Measurements from ENCODE around the gene JAZF1.

Gene JAZF1

GRCh38 chr7:28110427-28111012 lies 70.1 kb downstream of the JAZF1 start:
- H3K4me3 ChIP-seq (ENCODE audit: low read length) = no peak overlapping the region
- DNase-seq (ENCODE audit: low read depth) = no peak
- no peak for TF ChIP-seq CTCF (conservative IDR thresholded peaks at IDR 0.05; ENCODE audit: low read length)

- no peak for TF ChIP-seq CTCF (conservative IDR thresholded peaks at IDR 0.05; ENCODE audit: low read length)
- DNase-seq (ENCODE audit: low read depth) = no peak
- no peak overlapping the region for H3K4me3 ChIP-seq (ENCODE audit: low read length)
Measured at GRCh38 chr7:28108747-28109146, 71.8 kb downstream of the JAZF1 start.

GRCh38 chr7:28107960-28108359 lies 72.6 kb downstream of the JAZF1 start:
- DNase-seq (ENCODE audit: low read depth) = no peak
- no peak for TF ChIP-seq CTCF (conservative IDR thresholded peaks at IDR 0.05; ENCODE audit: low read length)
- no peak overlapping the region for H3K4me3 ChIP-seq (ENCODE audit: low read length)

- H3K4me3 ChIP-seq (ENCODE audit: low read length) = no peak overlapping the region
- no peak for DNase-seq (ENCODE audit: low read depth)
- no peak for TF ChIP-seq CTCF (conservative IDR thresholded peaks at IDR 0.05; ENCODE audit: low read length)
Measured at GRCh38 chr7:28106321-28106829, 74.2 kb downstream of the JAZF1 start.

- TF ChIP-seq CTCF (conservative IDR thresholded peaks at IDR 0.05; ENCODE audit: low read length) = no peak
- H3K4me3 ChIP-seq (ENCODE audit: low read length) = no peak overlapping the region
- no peak for DNase-seq (ENCODE audit: low read depth)
Measured at GRCh38 chr7:28105234-28105633, 75.4 kb downstream of the JAZF1 start.

- no peak for TF ChIP-seq CTCF (conservative IDR thresholded peaks at IDR 0.05; ENCODE audit: low read length)
- no peak for DNase-seq (ENCODE audit: low read depth)
- H3K4me3 ChIP-seq (ENCODE audit: low read length) = no peak overlapping the region
Measured at GRCh38 chr7:28104811-28105210, 75.8 kb downstream of the JAZF1 start.

- H3K4me3 ChIP-seq (ENCODE audit: low read length) = no peak overlapping the region
- no peak for TF ChIP-seq CTCF (conservative IDR thresholded peaks at IDR 0.05; ENCODE audit: low read length)
- no peak for DNase-seq (ENCODE audit: low read depth)
Measured at GRCh38 chr7:28104041-28104541, 76.5 kb downstream of the JAZF1 start.
